HG03175 (cell line): ENCODE results near the gene ZC3H12C.
"Not testable (repeated sequence)": the region's sequence is repeated elsewhere in the genome, so short reads cannot be mapped to it uniquely, and the experiment has no call there.

Experiments
- ATAC-seq: cut with Tn5 transposase; IDR thresholded peaks from one replicate; pipeline ENCODE4 v1.9.1; 2021; ENCODE audit warnings: mild to moderate bottlenecking, moderate library complexity; ENCODE audit not compliant: unreplicated experiment

The ZC3H12C gene

GRCh38 chr11:110176366-110177085, 83.3 kb downstream of the ZC3H12C start:
- no peak for ATAC-seq

- ATAC-seq = no peak
Observed at GRCh38 chr11:110177086-110177456, 83.9 kb downstream of the ZC3H12C start.

- no peak for ATAC-seq
Observed at GRCh38 chr11:110179064-110179463, 85.9 kb downstream of the ZC3H12C start.

GRCh38 chr11:110182886-110183285, 89.7 kb downstream of the ZC3H12C start:
- no peak for ATAC-seq

GRCh38 chr11:110184456-110184855, 91.3 kb downstream of the ZC3H12C start:
- no peak for ATAC-seq

GRCh38 chr11:110185121-110185591, 92.0 kb downstream of the ZC3H12C start:
- no peak for ATAC-seq

GRCh38 chr11:110185599-110185998, 92.4 kb downstream of the ZC3H12C start:
- no peak for ATAC-seq

- ATAC-seq = no peak
Observed at GRCh38 chr11:110186456-110186855, 93.3 kb downstream of the ZC3H12C start.

GRCh38 chr11:110186867-110187266, 93.7 kb downstream of the ZC3H12C start:
- ATAC-seq = no peak

GRCh38 chr11:110187731-110188130, 94.5 kb downstream of the ZC3H12C start:
- ATAC-seq = no peak

- no peak for ATAC-seq
Observed at GRCh38 chr11:110190885-110191284, 97.7 kb downstream of the ZC3H12C start.

GRCh38 chr11:110192604-110193282, 99.6 kb downstream of the ZC3H12C start:
- ATAC-seq = peak; percentile 78

GRCh38 chr11:110194211-110194766, 101.1 kb downstream of the ZC3H12C start:
- ATAC-seq = not testable (repeated sequence)

- no peak for ATAC-seq
Observed at GRCh38 chr11:110196241-110196754, 103.1 kb downstream of the ZC3H12C start.

- ATAC-seq = no peak
Observed at GRCh38 chr11:110196884-110197420, 103.8 kb downstream of the ZC3H12C start.

GRCh38 chr11:110198031-110198729, 105.0 kb downstream of the ZC3H12C start:
- ATAC-seq = no peak

- no peak for ATAC-seq
Observed at GRCh38 chr11:110199184-110199981, 106.2 kb downstream of the ZC3H12C start.

GRCh38 chr11:110200241-110200640, 107.0 kb downstream of the ZC3H12C start:
- no peak for ATAC-seq

- ATAC-seq = no peak
Observed at GRCh38 chr11:110200836-110201235, 107.6 kb downstream of the ZC3H12C start.

- ATAC-seq = no peak
Observed at GRCh38 chr11:110207123-110207522, 113.9 kb downstream of the ZC3H12C start.
